AG04449 (cell line): Measurements from ENCODE around the gene NIPAL1.

Experiments used
- CTCF ChIA-PET: fragments of 350-600 bp; formaldehyde crosslinking; extraction: SDS; loops from one replicate; lab custom pipeline; 2021; ENCODE audit warnings: antibody characterized with exemption; lab: Yijun Ruan, JAX
- POLR2A ChIA-PET: fragments of 400-600, 350-600 bp; formaldehyde crosslinking; extraction: SDS; loops from one replicate; lab custom pipeline; 2020; ENCODE audit warnings: antibody characterized with exemption, inconsistent platforms; lab: Yijun Ruan, JAX
- DNase-seq: peaks from one replicate; pipeline ENCODE4 v3.0.0-alpha.2; 2010; ENCODE audit warnings: low read depth, low spot score
- H3K4me3 ChIP-seq: 2 replicates; pipeline ENCODE4 v1.5.1; 2011; ENCODE audit warnings: low read depth, mild to moderate bottlenecking, control low read depth, low read length
- CTCF ChIP-seq: IDR thresholded peaks from one replicate; pipeline ENCODE4 v1.5.1; 2011; ENCODE audit warnings: mild to moderate bottlenecking, moderate library complexity, low read length, control low read depth, inconsistent platforms; ENCODE audit not compliant: insufficient read depth; ENCODE audit errors: missing control alignments

Gene NIPAL1

GRCh38 chr4:48038666-48039065, 22.1 kb downstream of the NIPAL1 start:
- POLR2A ChIA-PET: no interaction called here
- no peak for DNase-seq
- no peak overlapping the region for H3K4me3 ChIP-seq
- CTCF ChIA-PET: no interaction called here
- no peak for TF ChIP-seq CTCF

- POLR2A ChIA-PET: no interaction called here
- H3K4me3 ChIP-seq: no peak overlapping the region
- CTCF ChIA-PET: no interaction called here
- TF ChIP-seq CTCF: no peak
- no peak for DNase-seq
Observed at GRCh38 chr4:48039561-48039960, 23.0 kb downstream of the NIPAL1 start.

- no peak overlapping the region for H3K4me3 ChIP-seq
- CTCF ChIA-PET: no interaction called here
- POLR2A ChIA-PET: no interaction called here
- DNase-seq: no peak
- no peak for TF ChIP-seq CTCF
Observed at GRCh38 chr4:48041535-48042137, 25.1 kb downstream of the NIPAL1 start.

- POLR2A ChIA-PET: no interaction called here
- TF ChIP-seq CTCF: no peak
- no peak for DNase-seq
- no peak overlapping the region for H3K4me3 ChIP-seq
- CTCF ChIA-PET: interaction anchor here (1.0 to 1.1 kb wide), 2 partner anchors 9 to 109 kb away, joined by 3 to 5 read pairs; no protein-coding TSS in a partner anchor
Observed at GRCh38 chr4:48042979-48043461, 26.4 kb downstream of the NIPAL1 start.

- POLR2A ChIA-PET: no interaction called here
- no peak for TF ChIP-seq CTCF
- DNase-seq: no peak
- no peak overlapping the region for H3K4me3 ChIP-seq
- CTCF ChIA-PET: interaction anchor here (1.0 to 1.1 kb wide), 2 partner anchors 10 to 110 kb away, joined by 3 to 5 read pairs; no protein-coding TSS in a partner anchor
Observed at GRCh38 chr4:48043504-48043903, 26.9 kb downstream of the NIPAL1 start.

GRCh38 chr4:48044298-48044697, 27.7 kb downstream of the NIPAL1 start:
- ChIA-PET CTCF (interaction anchor here (1.1 kb wide), 1 partner anchor 10 kb away, joined by 5 read pairs; no protein-coding TSS in a partner anchor), POLR2A (no interaction called here)
- DNase-seq: no peak
- H3K4me3 ChIP-seq: no peak overlapping the region
- TF ChIP-seq CTCF: no peak
